GM18951 (cell line): ENCODE results near the gene KRT38.

Source experiments
- POLR2A ChIP-seq: IDR thresholded peaks from 4 replicates; pipeline ENCODE4 v1.6.1; 2011; ENCODE audit warnings: mild to moderate bottlenecking; ENCODE audit not compliant: insufficient read length, insufficient read depth; ENCODE audit errors: extremely low read depth
- in situ Hi-C: fragments of 300-500 bp; cut with MboI; formaldehyde crosslinking; loops from one replicate; pipeline ENCODE4 v1.12.0; 2022; ENCODE audit warnings: low sequenced_read_pairs, mixed read lengths, inconsistent platforms; ENCODE audit not compliant: unreplicated experiment

The KRT38 gene

DNA sequence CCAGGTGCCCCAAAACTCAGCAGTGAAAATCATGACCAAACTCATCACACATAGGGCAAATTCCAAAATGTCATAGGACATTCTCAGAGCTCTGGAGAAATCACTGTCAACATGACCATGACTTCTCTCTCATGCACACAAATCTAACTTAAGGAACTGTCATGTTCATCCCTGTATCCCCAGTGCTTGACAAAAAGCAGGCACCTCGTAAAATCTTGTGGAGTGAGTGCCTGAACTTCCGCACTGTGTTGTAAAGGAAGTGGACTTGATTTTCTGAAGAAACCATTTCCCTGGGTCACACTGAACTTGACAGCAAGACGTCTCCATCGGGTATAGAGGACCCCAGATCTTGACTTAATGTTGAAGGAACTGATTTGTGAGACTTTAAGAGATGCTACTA, 19.2 kb downstream of the KRT38 start:
- TF ChIP-seq POLR2A, result no peak
- in situ Hi-C loops, result no loop called here

DNA sequence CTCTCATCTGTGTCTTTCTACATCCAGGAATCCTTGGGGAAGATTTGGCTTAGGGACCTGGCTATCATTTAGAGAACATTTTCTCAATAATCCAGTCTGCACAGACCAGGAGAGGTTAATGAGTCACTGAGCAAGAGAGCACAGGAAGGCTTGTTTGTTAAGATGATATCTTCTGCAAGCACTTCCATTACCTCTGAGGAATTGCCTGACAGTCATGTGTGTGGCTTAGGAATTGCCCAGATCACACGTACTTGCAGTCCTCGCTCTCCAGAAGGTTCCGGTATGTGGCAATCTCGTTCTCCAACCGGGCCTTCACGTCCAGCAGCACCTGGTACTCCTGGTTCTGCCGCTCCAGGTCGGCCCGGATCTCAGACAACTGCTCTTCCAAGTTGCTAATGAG, 19.7 kb downstream of the KRT38 start:
- in situ Hi-C loops, result no loop called here
- TF ChIP-seq POLR2A, result no peak

DNA sequence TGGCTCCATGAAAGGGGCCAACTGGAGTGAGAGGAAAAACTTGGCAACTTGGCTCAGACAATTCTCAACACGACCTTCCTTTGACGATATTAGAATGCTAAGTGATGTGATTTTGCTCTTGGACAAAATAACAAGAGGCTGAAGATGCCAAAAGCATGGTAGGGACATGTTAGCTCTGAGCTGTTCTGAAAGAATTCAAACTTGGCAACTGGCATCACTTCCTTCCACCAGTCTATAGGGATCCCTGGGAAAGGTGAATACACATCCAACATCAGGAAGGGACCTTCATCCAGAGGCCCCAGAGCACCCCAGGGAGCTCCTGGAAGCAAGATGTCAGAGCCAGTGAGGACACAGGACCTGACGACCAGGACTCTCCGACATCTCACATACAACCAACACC, 20.6 kb downstream of the KRT38 start:
- TF ChIP-seq POLR2A, result no peak
- in situ Hi-C loops, result no loop called here

DNA sequence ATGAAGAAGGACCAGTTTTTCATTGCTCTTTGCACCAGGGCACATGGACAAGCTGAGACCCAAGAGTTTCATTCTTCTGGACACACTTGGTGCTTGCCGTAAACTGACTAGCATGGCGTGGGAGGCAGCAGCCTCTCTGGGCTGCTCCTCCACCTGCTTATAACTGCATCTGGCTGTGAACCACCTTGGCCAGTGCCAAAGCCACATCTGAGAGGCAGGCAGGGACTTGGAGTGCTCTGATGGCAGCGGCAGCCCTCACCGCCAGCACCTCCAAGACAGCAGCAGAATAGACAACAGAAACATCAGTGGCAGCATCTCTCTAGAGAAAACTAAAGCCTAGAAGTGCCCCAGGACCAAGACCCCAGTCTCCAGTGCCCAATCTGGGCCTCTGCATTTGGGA, 21.1 kb downstream of the KRT38 start:
- no peak for TF ChIP-seq POLR2A

DNA sequence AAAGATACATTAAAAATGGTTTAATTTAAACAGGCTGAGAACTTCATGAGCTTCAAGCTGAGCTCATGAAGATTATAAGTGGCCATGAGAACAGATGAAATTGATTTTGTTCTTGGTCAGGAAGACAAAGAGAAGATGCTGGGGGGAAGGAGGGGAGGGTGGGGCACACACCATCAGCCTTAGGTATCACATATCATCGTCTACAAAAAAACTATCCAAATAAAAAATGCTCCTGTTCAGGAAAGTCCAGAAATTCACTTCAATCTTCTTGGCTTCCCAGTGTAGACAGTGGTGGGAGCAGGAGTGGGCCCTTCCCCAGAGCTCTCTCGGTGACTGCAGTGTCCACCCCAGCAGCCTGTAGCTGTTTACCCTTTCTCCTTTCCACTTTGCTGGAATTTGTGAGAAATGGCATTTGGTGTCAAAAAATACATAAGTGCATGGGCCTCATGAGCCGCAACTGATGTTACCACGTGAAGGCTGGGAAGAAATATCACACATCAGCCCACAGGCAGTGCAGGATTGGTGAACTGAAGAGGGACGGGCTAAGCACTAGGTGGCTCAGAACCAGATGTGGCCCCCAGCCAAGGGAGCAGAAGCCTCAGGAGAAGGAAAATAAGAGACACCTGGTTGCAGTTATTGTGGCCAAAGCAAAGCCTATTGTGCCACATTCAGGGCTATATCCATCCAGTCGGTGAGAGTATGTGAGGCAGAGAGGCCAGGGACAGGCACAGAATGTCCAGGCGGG, 22.5 kb downstream of the KRT38 start:
- in situ Hi-C loops, result no loop called here
- TF ChIP-seq POLR2A, result no peak

More for the DNA sequence above, 21.1 kb downstream of the KRT38 start:
- in situ Hi-C loops, result no loop called here

GRCh38 chr17:41417576-41418015, 23.2 kb downstream of the KRT38 start:
- in situ Hi-C loops, result no loop called here
- TF ChIP-seq POLR2A, result no peak

- no peak for TF ChIP-seq POLR2A
- in situ Hi-C loops, result no loop called here
Observed at GRCh38 chr17:41417127-41417526, 23.7 kb downstream of the KRT38 start.

- no peak for TF ChIP-seq POLR2A
- in situ Hi-C loops, result no loop called here
Observed at GRCh38 chr17:41416479-41416878, 24.3 kb downstream of the KRT38 start.

- in situ Hi-C loops, result no loop called here
- no peak for TF ChIP-seq POLR2A
Observed at GRCh38 chr17:41415833-41416335, 24.9 kb downstream of the KRT38 start.

- in situ Hi-C loops, result no loop called here
- TF ChIP-seq POLR2A, result no peak
Observed at GRCh38 chr17:41415411-41415810, 25.4 kb downstream of the KRT38 start.

- in situ Hi-C loops, result no loop called here
- no peak for TF ChIP-seq POLR2A
Observed at GRCh38 chr17:41413982-41414381, 26.8 kb downstream of the KRT38 start.

GRCh38 chr17:41413353-41413957, 27.3 kb downstream of the KRT38 start:
- in situ Hi-C loops, result no loop called here
- no peak for TF ChIP-seq POLR2A

DNA sequence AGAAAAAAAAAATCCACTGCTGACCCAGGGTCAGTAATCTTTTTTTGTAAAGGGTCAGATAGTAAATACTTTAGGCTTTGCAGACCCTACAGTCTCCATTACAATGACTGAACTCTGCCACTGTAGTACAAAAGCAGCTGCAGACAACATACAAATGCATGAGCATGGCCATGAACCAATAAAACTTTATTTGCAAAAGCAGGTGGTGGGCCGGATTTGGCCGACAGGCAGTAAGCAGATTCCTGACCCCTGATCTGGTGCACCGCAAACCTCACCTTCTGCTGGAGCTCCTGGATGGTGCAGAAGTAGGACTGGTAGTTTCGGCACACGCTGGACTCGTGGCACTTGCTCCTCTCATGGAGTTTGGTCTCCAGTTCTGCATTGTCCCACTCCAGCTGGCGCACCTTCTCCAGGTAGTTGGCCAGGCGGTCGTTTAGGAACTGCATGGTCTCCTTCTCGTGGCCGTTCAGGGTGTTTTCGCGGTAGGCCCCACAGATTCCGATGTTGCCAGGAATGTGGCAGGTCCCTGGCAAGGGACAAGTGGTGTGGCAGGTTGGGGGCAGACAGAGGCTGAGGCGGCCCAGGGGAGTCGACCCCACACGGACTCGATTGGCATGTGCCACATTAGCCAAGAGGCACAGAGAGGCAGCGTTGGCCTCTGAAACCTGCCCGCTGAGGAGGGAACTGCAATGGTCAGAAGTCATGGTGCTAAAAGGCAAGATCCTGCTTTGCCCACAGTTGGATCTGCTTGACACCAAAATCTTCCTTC, 29.5 kb downstream of the KRT38 start:
- in situ Hi-C loops, result no loop called here
- no peak for TF ChIP-seq POLR2A
